AG10803 (cell line): Measurements from ENCODE around the gene KIFC1.
"Not testable (repeated sequence)": the region's sequence is repeated elsewhere in the genome, so short reads cannot be mapped to it uniquely, and the experiment has no call there.

Source experiments
- DNase-seq: peaks from one replicate; pipeline ENCODE4 v3.0.0; 2010; ENCODE audit warnings: low read depth
- H3K4me3 ChIP-seq: 2 replicates; pipeline ENCODE4 v1.5.1; 2011; ENCODE audit warnings: mild to moderate bottlenecking, low read length, control low read depth
- CTCF ChIP-seq: conservative IDR thresholded peaks from 2 replicates; pipeline ENCODE4 v1.5.1; 2011; ENCODE audit warnings: mild to moderate bottlenecking, low read length, control low read depth, inconsistent platforms

The KIFC1 gene

GRCh38 chr6:33359331-33359730 is 32.3 kb upstream of the KIFC1 start:
- no peak overlapping the region for H3K4me3 ChIP-seq
- no peak for TF ChIP-seq CTCF
- DNase-seq: no peak

- H3K4me3 ChIP-seq, DNase-seq: not testable (repeated sequence)
These were observed 28.1 kb upstream of the KIFC1 start for GRCh38 chr6:33363486-33363885.

GRCh38 chr6:33364475-33365205 is 27.0 kb upstream of the KIFC1 start:
- peak; percentile 19 for DNase-seq
- not testable (repeated sequence) for H3K4me3 ChIP-seq

GRCh38 chr6:33365206-33365971 is 26.2 kb upstream of the KIFC1 start:
- not testable (repeated sequence) for DNase-seq, H3K4me3 ChIP-seq

GRCh38 chr6:33367009-33367714 is 24.5 kb upstream of the KIFC1 start:
- TF ChIP-seq CTCF: no peak
- H3K4me3 ChIP-seq: no peak overlapping the region
- DNase-seq: no peak

- DNase-seq, H3K4me3 ChIP-seq: not testable (repeated sequence)
These were observed 24.0 kb upstream of the KIFC1 start for GRCh38 chr6:33367715-33368025.

- not testable (repeated sequence) for DNase-seq, H3K4me3 ChIP-seq
These were observed 19.7 kb upstream of the KIFC1 start for GRCh38 chr6:33371901-33372300.

- no peak for TF ChIP-seq CTCF
- H3K4me3 ChIP-seq: no peak overlapping the region
- no peak for DNase-seq
These were observed 19.0 kb upstream of the KIFC1 start for GRCh38 chr6:33372526-33373123.

- H3K4me3 ChIP-seq: no peak overlapping the region
- peak; percentile 29 for DNase-seq
- no peak for TF ChIP-seq CTCF
These were observed 17.4 kb upstream of the KIFC1 start for GRCh38 chr6:33373960-33374910.
